ENCODE results near the gene MX1. TPM values are rescaled to one million over a fixed set of nuclear protein-coding genes. Genes with fewer than 3 reads are reported as not detected.

Gene MX1
- total and polyA plus RNA-seq, 2 experiments from 2014 or later, result 2.1 to 6.5 TPM

GRCh38 chr21:41497788-41498187 lies 71.7 kb downstream of the MX1 start:
- Histone ChIP-seq H4K20me1 (replicated peaks; ENCODE audit: insufficient read depth) (no peaks in the 10 kb centered on the region), H3K4me3 (no peak overlapping the region), H3K36me3 (ENCODE audit: insufficient read depth) (no peaks in the 10 kb centered on the region), H3K27ac (ENCODE audit: low read depth) (no peak overlapping the region), H3K79me2 (replicated peaks; ENCODE audit: insufficient read depth) (no peaks in the 10 kb centered on the region; the same call in 1 of the 2 replicates), H2AFZ (no peak overlapping the region), H3K9me2 (ENCODE audit: insufficient read depth) (no peaks in the 10 kb centered on the region), H3K27me3 (ENCODE audit: insufficient read depth) (no peaks in the 10 kb centered on the region), H3K4me1 (ENCODE audit: insufficient read depth) (no peaks in the 10 kb centered on the region), H3K4me2 (no peak overlapping the region), H3F3A (replicated peaks; ENCODE audit: low read depth) (no peaks in the 10 kb centered on the region)
- H3K27me3 Mint-ChIP-seq (ENCODE audit: insufficient read depth, low read depth, poor library complexity), result peaks cover 3% of the 10 kb centered on the region
- TF ChIP-seq JUNB (IDR thresholded peaks at IDR 0.05; ENCODE audit: unreplicated experiment), result no peak
- no peak overlapping the region for H3K4me3 Mint-ChIP-seq
- no peaks in the 10 kb centered on the region for H3K9me3 Mint-ChIP-seq
- DNase-seq (ENCODE audit: low spot score) (no peak), ATAC-seq (no peak)
- H3K36me3 Mint-ChIP-seq (ENCODE audit: low read depth), result no peaks in the 10 kb centered on the region; the same call in 2 of the 3 replicates
- peaks cover 13% of the 10 kb centered on the region; the same call in 2 of the 3 replicates for H3K4me1 Mint-ChIP-seq
- no peak overlapping the region for H3K27ac Mint-ChIP-seq

GRCh38 chr21:41499920-41500319 lies 73.9 kb downstream of the MX1 start:
- Histone ChIP-seq H3K27me3 (ENCODE audit: insufficient read depth) (peaks cover 5% of the 10 kb centered on the region), H4K20me1 (replicated peaks; ENCODE audit: insufficient read depth) (no peaks in the 10 kb centered on the region), H3K9me2 (ENCODE audit: insufficient read depth) (no peaks in the 10 kb centered on the region), H2AFZ (no peak overlapping the region), H3K4me1 (ENCODE audit: insufficient read depth) (no peaks in the 10 kb centered on the region), H3F3A (replicated peaks; ENCODE audit: low read depth) (no peaks in the 10 kb centered on the region), H3K36me3 (ENCODE audit: insufficient read depth) (no peaks in the 10 kb centered on the region), H3K4me2 (no peak overlapping the region), H3K79me2 (replicated peaks; ENCODE audit: insufficient read depth) (peaks cover 3% of the 10 kb centered on the region; the same call in 1 of the 2 replicates), H3K27ac (ENCODE audit: low read depth) (no peak overlapping the region), H3K4me3 (no peak overlapping the region)
- H3K9me3 Mint-ChIP-seq, result no peaks in the 10 kb centered on the region
- peaks cover 18% of the 10 kb centered on the region for H3K4me1 Mint-ChIP-seq
- no peak overlapping the region for H3K27ac Mint-ChIP-seq
- H3K27me3 Mint-ChIP-seq (ENCODE audit: insufficient read depth, low read depth, poor library complexity), result peaks cover 3% of the 10 kb centered on the region
- no peaks in the 10 kb centered on the region for H3K36me3 Mint-ChIP-seq (ENCODE audit: low read depth)
- no peak overlapping the region for H3K4me3 Mint-ChIP-seq
- DNase-seq (ENCODE audit: low spot score) (no peak), ATAC-seq (no peak)
- TF ChIP-seq REST (IDR thresholded peaks at IDR 0.05; ENCODE audit: unreplicated experiment), result no peak
- no peak for TF ChIP-seq ZNF462 (CRISPR knock-in tag; IDR thresholded peaks at IDR 0.05)
- TF ChIP-seq NANOG (IDR thresholded peaks at IDR 0.05; ENCODE audit: borderline replicate concordance), result no peak
- no peak for TF ChIP-seq POLR2AphosphoS5 (IDR thresholded peaks at IDR 0.05; ENCODE audit: low read depth)
- TF ChIP-seq EZH2phosphoT487 (IDR thresholded peaks at IDR 0.05; ENCODE audit: unreplicated experiment), result no peak
- TF ChIP-seq ETS1 (IDR thresholded peaks at IDR 0.05), result no peak
- no peak for TF ChIP-seq CTCF (conservative IDR thresholded peaks at IDR 0.05; ENCODE audit: low read depth in 2 of 2)
- TF ChIP-seq ZNF331 (CRISPR knock-in tag; IDR thresholded peaks at IDR 0.05; ENCODE audit: low read depth), result no peak
- TF ChIP-seq CREB1 (CRISPR knock-in tag; IDR thresholded peaks at IDR 0.05; ENCODE audit: low read depth), result no peak
